ENCODE measurements around the gene TBCK.

TBCK gene

DNA sequence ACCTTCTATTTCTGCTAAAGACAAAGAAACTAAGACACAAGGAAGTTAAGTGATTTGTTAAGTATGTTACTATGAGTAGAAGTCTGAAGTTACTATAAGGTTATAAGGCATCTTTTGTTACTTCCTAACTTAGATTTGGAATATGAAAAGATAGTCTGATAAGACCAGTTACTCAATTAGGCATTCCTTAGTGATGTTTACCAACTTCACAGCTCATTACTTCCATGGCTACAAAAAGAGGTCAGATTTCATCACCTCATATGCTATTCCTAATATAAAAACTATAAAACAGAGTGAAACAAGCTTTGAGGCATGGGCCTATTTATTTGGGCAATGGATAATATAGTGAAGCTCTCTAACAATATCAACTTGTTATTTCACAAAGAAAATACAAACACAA lies 143.1 kb downstream of the TBCK start:
- H3K4me1 ChIP-seq (ENCODE audit: control insufficient read depth, insufficient read depth, low read length): no peaks in the 10 kb centered on the region
- H3K27ac ChIP-seq (ENCODE audit: low read depth, low read length): no peak overlapping the region
- no peaks in the 10 kb centered on the region for H3K27me3 ChIP-seq (ENCODE audit: control insufficient read depth, insufficient read depth, low read length)
- H3K9ac ChIP-seq (ENCODE audit: low read depth, low read length): no peak overlapping the region
- no peak overlapping the region for H3K4me3 ChIP-seq (ENCODE audit: low read depth, low read length)
- H3K36me3 ChIP-seq (ENCODE audit: control insufficient read depth, insufficient read depth, low read length): 0 out of 2 replicates have a peak, but pooled peaks cover 4% of the 10 kb centered on the region
- no peaks in the 10 kb centered on the region; the same call in 1 of the 2 replicates for H3K9me3 ChIP-seq (ENCODE audit: control insufficient read depth, insufficient read depth, low read length)

- Histone ChIP-seq H3K4me1 (ENCODE audit: control insufficient read depth, insufficient read depth, low read length) (no peaks in the 10 kb centered on the region), H3K9me3 (ENCODE audit: control insufficient read depth, insufficient read depth, low read length) (peaks cover 7% of the 10 kb centered on the region; the same call in 1 of the 2 replicates), H3K9ac (ENCODE audit: low read depth, low read length) (no peak overlapping the region), H3K27ac (ENCODE audit: low read depth, low read length) (no peak overlapping the region), H3K4me3 (ENCODE audit: low read depth, low read length) (no peak overlapping the region), H3K36me3 (ENCODE audit: control insufficient read depth, insufficient read depth, low read length) (0 out of 2 replicates have a peak, but pooled peaks cover 4% of the 10 kb centered on the region), H3K27me3 (ENCODE audit: control insufficient read depth, insufficient read depth, low read length) (no peaks in the 10 kb centered on the region)
Measured at GRCh38 chr4:106165351-106166010, 150.5 kb downstream of the TBCK start.

DNA sequence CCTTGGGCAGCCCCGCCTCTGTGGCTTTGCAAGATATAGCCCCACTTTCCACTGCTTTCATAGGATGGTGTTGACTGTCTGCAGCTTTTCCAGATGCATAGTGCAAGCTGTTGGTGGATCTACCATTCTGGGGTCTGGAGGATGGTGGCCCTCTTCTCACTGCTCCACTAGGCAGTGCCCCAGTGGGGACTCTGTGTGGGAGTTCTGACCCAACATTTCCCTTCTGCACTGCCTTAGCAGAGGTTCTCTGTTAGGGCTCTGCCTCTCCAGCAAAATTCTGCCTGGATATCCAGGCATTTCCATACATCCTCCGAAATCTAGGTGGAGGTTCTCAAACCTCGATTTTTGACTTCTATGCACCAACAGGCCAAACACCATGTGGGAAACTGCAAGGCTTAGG lies 153.7 kb downstream of the TBCK start:
- Histone ChIP-seq H3K9me3 (ENCODE audit: control insufficient read depth, insufficient read depth, low read length) (peaks cover 7% of the 10 kb centered on the region; the same call in 1 of the 2 replicates), H3K4me1 (ENCODE audit: control insufficient read depth, insufficient read depth, low read length) (no peaks in the 10 kb centered on the region), H3K9ac (ENCODE audit: low read depth, low read length) (no peak overlapping the region), H3K27ac (ENCODE audit: low read depth, low read length) (no peak overlapping the region), H3K27me3 (ENCODE audit: control insufficient read depth, insufficient read depth, low read length) (no peaks in the 10 kb centered on the region), H3K4me3 (ENCODE audit: low read depth, low read length) (no peak overlapping the region), H3K36me3 (ENCODE audit: control insufficient read depth, insufficient read depth, low read length) (no peaks in the 10 kb centered on the region)

DNA sequence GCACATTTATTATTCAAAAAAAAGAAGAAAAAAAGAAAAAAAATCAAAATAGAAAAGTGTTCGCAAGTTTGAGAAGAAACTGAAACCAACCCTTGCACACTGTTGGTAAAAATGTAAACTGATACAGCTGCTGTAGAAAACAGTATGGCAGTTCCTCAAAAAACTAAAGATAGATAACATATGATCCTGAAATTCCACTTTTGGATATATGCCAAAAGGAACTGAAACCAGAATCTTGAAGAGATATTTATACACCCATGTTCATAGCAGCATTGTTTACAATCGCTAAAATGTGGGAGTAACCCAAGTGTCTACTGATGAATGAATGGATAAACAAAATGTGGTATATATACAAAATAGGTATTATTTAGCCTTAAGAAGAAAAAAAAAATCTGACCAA lies 155.4 kb downstream of the TBCK start:
- H3K36me3 ChIP-seq (ENCODE audit: control insufficient read depth, insufficient read depth, low read length): no peaks in the 10 kb centered on the region

GRCh38 chr4:106149911-106150310 lies 166.1 kb downstream of the TBCK start:
- no peaks in the 10 kb centered on the region for H3K36me3 ChIP-seq (ENCODE audit: control insufficient read depth, insufficient read depth, low read length)
- peaks cover 9% of the 10 kb centered on the region; the same call in 1 of the 2 replicates for H3K9me3 ChIP-seq (ENCODE audit: control insufficient read depth, insufficient read depth, low read length)
- H3K27ac ChIP-seq (ENCODE audit: low read depth, low read length): no peak overlapping the region
- no peak overlapping the region for H3K4me3 ChIP-seq (ENCODE audit: low read depth, low read length)
- no peak overlapping the region for H3K9ac ChIP-seq (ENCODE audit: low read depth, low read length)
- no peaks in the 10 kb centered on the region for H3K4me1 ChIP-seq (ENCODE audit: control insufficient read depth, insufficient read depth, low read length)
- H3K27me3 ChIP-seq (ENCODE audit: control insufficient read depth, insufficient read depth, low read length): no peaks in the 10 kb centered on the region

More for the DNA sequence above, 155.4 kb downstream of the TBCK start:
- peaks cover 7% of the 10 kb centered on the region; the same call in 1 of the 2 replicates for H3K9me3 ChIP-seq (ENCODE audit: control insufficient read depth, insufficient read depth, low read length)
- no peaks in the 10 kb centered on the region for H3K4me1 ChIP-seq (ENCODE audit: control insufficient read depth, insufficient read depth, low read length)
- H3K4me3 ChIP-seq (ENCODE audit: low read depth, low read length): no peak overlapping the region
- no peak overlapping the region for H3K9ac ChIP-seq (ENCODE audit: low read depth, low read length)
- no peaks in the 10 kb centered on the region for H3K27me3 ChIP-seq (ENCODE audit: control insufficient read depth, insufficient read depth, low read length)
- H3K27ac ChIP-seq (ENCODE audit: low read depth, low read length): no peak overlapping the region

- Histone ChIP-seq H3K27me3 (ENCODE audit: control insufficient read depth, insufficient read depth, low read length) (no peaks in the 10 kb centered on the region), H3K9ac (ENCODE audit: low read depth, low read length) (no peak overlapping the region), H3K36me3 (ENCODE audit: control insufficient read depth, insufficient read depth, low read length) (no peaks in the 10 kb centered on the region), H3K27ac (ENCODE audit: low read depth, low read length) (no peak overlapping the region), H3K4me3 (ENCODE audit: low read depth, low read length) (no peak overlapping the region), H3K9me3 (ENCODE audit: control insufficient read depth, insufficient read depth, low read length) (peaks cover 9% of the 10 kb centered on the region; the same call in 1 of the 2 replicates), H3K4me1 (ENCODE audit: control insufficient read depth, insufficient read depth, low read length) (no peaks in the 10 kb centered on the region)
Measured at GRCh38 chr4:106149026-106149425, 167.0 kb downstream of the TBCK start.

DNA sequence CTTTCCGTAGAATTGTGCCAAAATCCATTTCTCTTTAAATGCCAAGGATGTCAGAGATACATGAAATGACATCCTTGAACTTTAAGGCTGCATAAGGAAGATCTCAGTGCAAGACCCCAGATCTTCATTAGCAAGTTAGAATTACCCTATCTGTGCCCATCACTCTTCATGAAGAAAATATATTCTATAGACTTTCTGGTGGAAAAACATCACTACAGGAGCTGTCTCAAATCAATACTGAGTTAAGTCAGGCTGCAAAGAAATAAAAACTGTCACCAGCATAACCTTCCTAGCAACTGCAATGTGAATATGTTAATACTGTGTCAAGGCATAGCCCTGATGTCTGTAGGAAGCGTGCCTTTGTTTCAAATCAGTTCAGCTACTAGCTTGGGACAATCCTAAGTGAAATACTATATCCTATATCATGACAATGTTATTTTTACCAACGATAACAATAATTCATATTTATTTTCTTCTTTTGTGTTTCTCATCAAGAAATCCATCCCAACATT lies 173.3 kb downstream of the TBCK start:
- Histone ChIP-seq H3K9me3 (ENCODE audit: control insufficient read depth, insufficient read depth, low read length) (peaks cover 3% of the 10 kb centered on the region; the same call in 1 of the 2 replicates), H3K4me1 (ENCODE audit: control insufficient read depth, insufficient read depth, low read length) (peaks cover 5% of the 10 kb centered on the region; the same call in 1 of the 2 replicates), H3K27ac (ENCODE audit: low read depth, low read length) (no peak overlapping the region), H3K4me3 (ENCODE audit: low read depth, low read length) (no peak overlapping the region), H3K27me3 (ENCODE audit: control insufficient read depth, insufficient read depth, low read length) (no peaks in the 10 kb centered on the region), H3K9ac (ENCODE audit: low read depth, low read length) (no peak overlapping the region), H3K36me3 (ENCODE audit: control insufficient read depth, insufficient read depth, low read length) (no peaks in the 10 kb centered on the region)

- Histone ChIP-seq H3K27ac (ENCODE audit: low read depth, low read length) (no peak overlapping the region), H3K27me3 (ENCODE audit: control insufficient read depth, insufficient read depth, low read length) (no peaks in the 10 kb centered on the region), H3K36me3 (ENCODE audit: control insufficient read depth, insufficient read depth, low read length) (no peaks in the 10 kb centered on the region), H3K4me1 (ENCODE audit: control insufficient read depth, insufficient read depth, low read length) (peaks cover 5% of the 10 kb centered on the region; the same call in 1 of the 2 replicates), H3K9me3 (ENCODE audit: control insufficient read depth, insufficient read depth, low read length) (no peaks in the 10 kb centered on the region), H3K4me3 (ENCODE audit: low read depth, low read length) (no peak overlapping the region), H3K9ac (ENCODE audit: low read depth, low read length) (no peak overlapping the region)
Measured at GRCh38 chr4:106140601-106141000, 175.4 kb downstream of the TBCK start.

DNA sequence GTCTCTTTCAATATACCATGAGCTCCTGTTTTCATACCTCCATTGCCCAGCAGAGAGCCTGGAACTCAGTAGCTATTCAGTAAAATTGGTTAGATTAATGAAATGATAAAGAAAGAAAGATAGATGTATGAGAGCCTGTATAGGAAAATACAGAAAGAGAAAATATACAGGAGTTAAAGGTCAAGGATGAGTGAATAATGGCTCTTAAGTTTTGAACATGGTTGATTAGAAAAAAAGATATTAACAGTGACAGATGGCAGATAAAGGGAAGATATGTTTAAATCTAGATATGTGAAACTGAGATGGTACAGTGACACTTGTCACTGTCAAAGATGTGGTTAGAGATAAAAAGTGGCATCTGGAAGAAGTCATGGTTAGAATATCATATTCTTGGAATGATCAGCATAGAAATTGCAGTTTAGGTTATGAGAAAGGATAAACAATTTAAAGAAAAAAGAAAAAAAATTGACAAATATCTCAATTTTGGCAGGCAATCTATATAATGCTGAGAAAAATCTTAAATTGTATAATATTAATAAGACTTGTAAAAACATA lies 179.2 kb downstream of the TBCK start:
- H3K4me3 ChIP-seq (ENCODE audit: low read depth, low read length): no peak overlapping the region
- H3K36me3 ChIP-seq (ENCODE audit: control insufficient read depth, insufficient read depth, low read length): no peaks in the 10 kb centered on the region
- H3K27ac ChIP-seq (ENCODE audit: low read depth, low read length): no peak overlapping the region
- H3K4me1 ChIP-seq (ENCODE audit: control insufficient read depth, insufficient read depth, low read length): peaks cover 5% of the 10 kb centered on the region; the same call in 1 of the 2 replicates
- no peaks in the 10 kb centered on the region for H3K27me3 ChIP-seq (ENCODE audit: control insufficient read depth, insufficient read depth, low read length)
- peaks cover 10% of the 10 kb centered on the region for H3K9me3 ChIP-seq (ENCODE audit: control insufficient read depth, insufficient read depth, low read length)
- no peak overlapping the region for H3K9ac ChIP-seq (ENCODE audit: low read depth, low read length)

- Histone ChIP-seq H3K9me3 (ENCODE audit: control insufficient read depth, insufficient read depth, low read length) (peaks cover 10% of the 10 kb centered on the region), H3K27me3 (ENCODE audit: control insufficient read depth, insufficient read depth, low read length) (no peaks in the 10 kb centered on the region), H3K36me3 (ENCODE audit: control insufficient read depth, insufficient read depth, low read length) (no peaks in the 10 kb centered on the region), H3K4me1 (ENCODE audit: control insufficient read depth, insufficient read depth, low read length) (no peaks in the 10 kb centered on the region), H3K9ac (ENCODE audit: low read depth, low read length) (no peak overlapping the region), H3K27ac (ENCODE audit: low read depth, low read length) (no peak overlapping the region), H3K4me3 (ENCODE audit: low read depth, low read length) (no peak overlapping the region)
Measured at GRCh38 chr4:106132045-106132444, 184.0 kb downstream of the TBCK start.

DNA sequence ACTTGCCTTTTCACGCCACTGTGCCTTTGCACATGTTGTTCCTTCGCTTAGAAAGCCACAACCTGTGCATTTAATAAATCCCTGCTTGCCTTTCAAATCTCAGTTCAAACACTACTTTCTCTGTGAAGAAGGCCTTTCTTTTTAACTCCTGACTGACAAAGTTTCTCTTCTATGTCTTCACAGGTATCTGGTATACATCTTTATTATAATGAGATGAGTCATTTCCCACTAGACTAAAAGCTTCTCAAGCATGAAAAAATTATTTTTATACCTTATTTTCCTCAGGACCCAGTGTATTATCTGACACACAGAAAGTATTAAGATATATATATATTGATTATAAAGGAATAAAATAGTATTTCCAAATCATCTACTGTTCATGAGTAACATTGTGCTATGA lies 189.9 kb downstream of the TBCK start:
- no peaks in the 10 kb centered on the region for H3K36me3 ChIP-seq (ENCODE audit: control insufficient read depth, insufficient read depth, low read length)
- H3K9ac ChIP-seq (ENCODE audit: low read depth, low read length): no peak overlapping the region
- no peaks in the 10 kb centered on the region for H3K4me1 ChIP-seq (ENCODE audit: control insufficient read depth, insufficient read depth, low read length)

More for the DNA sequence above, 189.9 kb downstream of the TBCK start:
- Histone ChIP-seq H3K27ac (ENCODE audit: low read depth, low read length) (no peak overlapping the region), H3K4me3 (ENCODE audit: low read depth, low read length) (no peak overlapping the region), H3K27me3 (ENCODE audit: control insufficient read depth, insufficient read depth, low read length) (no peaks in the 10 kb centered on the region), H3K9me3 (ENCODE audit: control insufficient read depth, insufficient read depth, low read length) (no peaks in the 10 kb centered on the region)
